NCI-H1105 (cell line): Measurements from ENCODE around the gene KLHL21.
A peak's percentile ranks its signal among the peaks of the same experiment; 100 is the strongest.
"Not testable (repeated sequence)": the region's sequence is repeated elsewhere in the genome, so short reads cannot be mapped to it uniquely, and the experiment has no call there.

ENCODE experiments used
- DNase-seq: peaks from one replicate; lab custom pipeline; 2025; lab: John Stamatoyannopoulos, UW

KLHL21 gene

DNA sequence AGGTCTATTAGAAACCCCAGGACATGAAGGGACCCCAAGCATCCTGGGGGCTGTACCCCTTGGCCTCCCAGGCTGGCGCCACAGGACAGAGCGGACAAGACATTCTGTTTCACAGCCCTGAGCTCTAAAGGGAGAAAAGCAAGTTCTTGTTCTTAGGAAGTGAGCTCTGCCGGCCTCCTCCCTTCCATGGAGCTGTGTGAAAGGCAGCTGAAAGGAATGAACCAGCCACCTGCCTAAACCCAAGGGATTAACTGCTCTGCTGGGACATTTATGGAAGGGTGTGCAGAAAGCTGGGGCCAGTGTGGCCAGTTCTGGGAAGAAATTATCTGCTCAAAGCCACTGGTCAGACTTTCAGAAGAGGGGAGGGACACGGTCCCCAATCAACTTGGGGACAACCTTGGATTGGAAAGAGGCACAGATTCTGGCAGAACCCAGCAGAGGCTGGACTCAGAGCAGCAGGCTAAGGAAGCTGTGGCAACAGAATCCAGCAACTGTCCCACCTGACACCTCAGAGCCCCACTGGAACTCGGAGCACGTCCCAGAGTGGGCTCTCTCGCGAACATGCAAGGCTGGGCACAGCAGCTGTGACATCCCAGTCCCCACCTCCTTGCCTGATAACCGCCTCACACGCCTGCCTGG is 2.1 kb downstream of the KLHL21 start:
- DNase-seq = no peak

DNA sequence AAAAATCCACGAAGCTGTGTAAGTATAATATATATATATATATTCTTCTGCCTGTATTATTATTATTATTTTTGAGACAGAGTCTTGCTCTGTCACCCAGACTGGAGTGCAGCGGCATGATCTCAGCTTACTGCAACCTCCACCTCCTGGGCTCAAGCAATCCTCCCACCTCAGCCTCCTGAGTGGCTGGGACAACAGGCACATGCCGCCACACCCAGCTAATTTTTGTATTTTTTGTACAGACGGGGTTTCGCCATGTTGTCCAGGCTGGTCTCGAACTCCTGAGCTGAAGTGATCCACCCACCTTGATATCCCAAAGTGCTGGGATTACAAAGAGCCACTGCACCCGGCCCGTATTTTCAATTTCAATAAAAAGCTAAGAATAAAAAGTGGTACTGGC is 2.7 kb downstream of the KLHL21 start:
- DNase-seq = not testable (repeated sequence)

DNA sequence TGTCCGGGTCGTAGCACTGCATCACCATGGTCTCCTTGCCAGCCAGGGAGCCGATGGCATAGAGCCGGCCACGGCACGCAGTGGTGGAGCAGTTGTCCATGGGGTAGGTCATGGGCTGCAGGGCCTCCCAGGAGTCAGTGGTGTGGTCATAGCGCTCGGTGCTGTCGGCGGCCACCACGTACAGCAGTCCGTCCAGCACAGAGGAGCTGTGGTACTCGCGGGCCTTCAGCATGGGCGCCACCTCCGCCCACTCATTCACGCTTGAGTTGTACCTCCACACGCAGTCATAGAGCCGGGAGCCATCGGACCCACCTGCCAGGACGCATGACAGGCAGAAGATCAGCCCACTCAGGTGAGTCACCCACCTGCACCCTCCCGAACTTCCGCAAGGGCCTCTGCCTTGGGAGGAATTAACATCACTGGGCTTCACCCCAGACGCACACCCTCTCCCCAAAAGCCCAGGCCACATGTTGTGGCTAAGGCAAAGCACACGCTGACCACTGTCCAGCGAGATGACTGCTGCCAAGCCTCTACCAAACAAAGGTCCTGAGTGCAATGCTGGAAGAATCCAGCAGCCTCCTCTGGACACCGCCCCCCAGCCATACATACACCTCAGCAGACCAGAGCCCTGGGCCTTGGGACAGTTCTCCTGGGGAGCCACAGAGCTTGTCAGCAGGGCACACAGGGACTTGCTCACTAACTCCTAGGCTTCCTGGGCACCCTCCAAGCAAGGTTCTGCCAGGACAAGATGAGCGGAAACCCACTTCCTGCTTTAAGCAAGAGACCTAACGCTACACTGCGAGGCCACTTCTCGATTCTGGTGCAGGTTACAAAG is 3.3 kb downstream of the KLHL21 start:
- DNase-seq = no peak

DNA sequence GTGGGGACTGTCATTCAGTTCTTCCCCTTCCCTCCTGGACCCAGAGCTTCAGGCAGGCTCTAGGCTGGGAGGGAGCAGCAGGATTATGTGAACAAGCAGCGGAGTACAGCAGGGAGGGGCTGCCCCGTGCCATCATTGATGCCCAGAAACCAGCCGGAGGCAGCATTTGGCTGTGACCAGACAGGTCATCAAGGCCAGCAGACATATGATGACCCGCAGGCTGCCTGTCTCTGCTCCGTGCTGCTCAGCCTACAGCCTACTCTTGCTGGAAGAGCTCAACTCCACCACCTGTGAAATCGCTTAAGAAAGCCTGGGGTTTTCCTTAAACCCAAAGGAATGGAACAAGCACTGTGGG is 4.9 kb downstream of the KLHL21 start:
- no peak for DNase-seq

DNA sequence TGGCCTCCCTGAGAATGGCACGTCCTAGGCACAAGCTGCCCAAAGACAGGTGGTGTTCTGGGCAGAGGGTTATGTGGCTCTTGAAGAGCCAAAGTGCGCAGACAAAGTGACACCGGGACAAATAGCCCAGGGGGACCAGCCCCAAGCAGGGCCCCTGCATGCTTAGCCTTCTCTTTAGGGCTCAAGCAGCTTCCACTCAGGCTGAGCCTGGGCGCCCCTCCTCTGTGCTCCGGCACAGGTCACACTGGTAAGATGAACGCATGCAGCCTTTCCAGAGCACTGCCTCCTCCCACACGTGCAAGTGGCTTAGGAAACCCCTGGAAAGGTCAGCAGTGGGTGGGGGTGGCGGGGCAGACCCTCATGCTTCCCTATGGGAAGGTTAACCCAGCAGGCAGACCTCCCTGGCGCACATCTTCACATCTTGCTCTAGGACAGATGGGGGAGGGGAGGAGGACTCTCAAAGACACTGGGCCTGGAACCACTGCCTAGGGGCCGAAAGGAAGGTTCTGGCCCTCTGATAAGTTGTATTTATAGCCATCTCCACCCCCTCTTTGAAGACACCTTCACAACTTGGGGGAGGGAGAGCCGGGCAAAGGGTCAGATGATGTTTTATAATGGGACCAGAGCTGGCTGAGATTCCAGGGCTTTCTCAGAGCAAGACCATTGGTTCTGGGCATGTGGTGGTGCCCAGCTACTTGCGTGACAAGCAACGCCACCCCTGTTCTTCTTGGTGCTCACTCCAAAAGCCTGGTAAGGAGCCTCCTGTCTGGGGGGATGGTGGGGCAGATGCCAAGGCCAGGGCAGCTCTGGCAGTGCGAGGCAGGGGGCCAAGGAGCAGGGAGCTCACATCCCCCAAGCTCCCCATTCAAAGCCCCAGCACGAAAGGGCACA is 5.5 kb downstream of the KLHL21 start:
- no peak for DNase-seq

DNA sequence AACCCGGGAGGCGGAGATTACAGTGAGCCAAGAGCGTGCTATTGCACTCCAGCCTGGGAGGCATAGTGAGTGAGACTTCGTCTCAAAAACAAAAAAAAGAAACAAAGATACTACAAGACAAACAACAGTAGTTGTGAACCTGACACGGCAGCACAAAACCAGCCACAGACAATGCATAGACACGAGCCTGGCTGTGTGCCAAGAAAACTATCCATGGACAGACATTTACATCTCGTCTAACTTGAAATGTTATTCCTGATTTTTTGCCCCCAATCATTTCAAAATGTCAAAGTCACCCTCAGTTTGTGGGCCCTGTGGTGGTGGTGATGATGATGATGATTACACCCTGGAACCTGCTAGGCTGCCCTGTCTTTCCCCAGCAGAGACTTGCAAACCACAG is 6.3 kb downstream of the KLHL21 start:
- DNase-seq = no peak

DNA sequence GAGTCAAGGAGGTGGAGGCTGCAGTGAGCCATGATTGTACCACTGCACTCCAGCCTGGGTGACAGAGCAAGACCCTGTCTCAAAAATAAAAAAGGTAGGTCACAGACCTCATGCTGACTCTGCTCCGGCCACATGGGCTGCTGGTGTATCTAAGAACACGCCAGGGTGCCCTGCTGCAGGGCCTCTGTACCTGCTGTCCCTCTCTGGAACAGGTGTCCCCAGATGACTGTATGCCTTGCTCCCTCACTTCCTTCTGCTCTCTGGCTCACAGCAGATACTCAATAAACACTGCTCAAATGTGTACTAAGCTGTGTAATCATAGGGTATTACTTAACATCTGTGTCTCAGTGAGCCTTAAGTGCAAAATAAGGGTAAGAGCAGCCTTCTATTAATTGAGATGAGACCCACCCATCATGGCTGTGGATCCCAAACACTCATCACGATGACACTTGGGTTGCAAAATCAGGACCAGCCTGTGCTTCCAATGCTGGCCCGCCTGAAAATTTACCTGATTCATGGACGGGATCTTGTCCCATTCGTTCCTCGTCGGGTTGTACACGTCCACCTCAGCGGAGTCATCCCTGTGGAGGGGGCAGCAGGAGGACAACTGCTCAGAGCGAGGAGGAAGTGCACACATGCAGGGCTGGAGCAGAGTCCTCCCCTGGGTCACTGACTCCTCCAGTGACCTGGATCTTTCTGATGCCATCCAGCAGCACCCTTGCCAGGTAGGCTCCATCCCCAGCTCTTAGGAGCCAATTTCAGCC is 7.5 kb downstream of the KLHL21 start:
- no peak for DNase-seq

DNA sequence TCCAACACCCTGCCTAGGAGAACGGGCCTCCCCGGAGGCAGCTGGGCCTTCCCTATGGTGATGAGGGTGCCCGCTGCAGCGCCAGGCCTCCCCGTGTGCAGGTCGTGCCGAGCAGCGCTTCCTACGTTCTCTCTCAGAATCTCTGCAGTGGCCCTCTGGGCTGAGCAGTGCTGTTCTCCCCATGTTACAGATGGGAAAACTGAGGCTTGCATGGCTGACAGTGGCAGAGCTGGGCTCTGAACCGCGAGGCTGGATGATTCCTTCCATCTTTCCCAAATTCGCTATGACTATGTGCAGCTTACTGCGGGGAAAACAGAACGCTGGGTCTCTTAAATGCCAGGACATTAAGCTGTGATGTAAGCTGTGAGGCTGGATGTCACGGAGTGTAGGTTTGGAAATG is 8.9 kb downstream of the KLHL21 start:
- no peak for DNase-seq

DNA sequence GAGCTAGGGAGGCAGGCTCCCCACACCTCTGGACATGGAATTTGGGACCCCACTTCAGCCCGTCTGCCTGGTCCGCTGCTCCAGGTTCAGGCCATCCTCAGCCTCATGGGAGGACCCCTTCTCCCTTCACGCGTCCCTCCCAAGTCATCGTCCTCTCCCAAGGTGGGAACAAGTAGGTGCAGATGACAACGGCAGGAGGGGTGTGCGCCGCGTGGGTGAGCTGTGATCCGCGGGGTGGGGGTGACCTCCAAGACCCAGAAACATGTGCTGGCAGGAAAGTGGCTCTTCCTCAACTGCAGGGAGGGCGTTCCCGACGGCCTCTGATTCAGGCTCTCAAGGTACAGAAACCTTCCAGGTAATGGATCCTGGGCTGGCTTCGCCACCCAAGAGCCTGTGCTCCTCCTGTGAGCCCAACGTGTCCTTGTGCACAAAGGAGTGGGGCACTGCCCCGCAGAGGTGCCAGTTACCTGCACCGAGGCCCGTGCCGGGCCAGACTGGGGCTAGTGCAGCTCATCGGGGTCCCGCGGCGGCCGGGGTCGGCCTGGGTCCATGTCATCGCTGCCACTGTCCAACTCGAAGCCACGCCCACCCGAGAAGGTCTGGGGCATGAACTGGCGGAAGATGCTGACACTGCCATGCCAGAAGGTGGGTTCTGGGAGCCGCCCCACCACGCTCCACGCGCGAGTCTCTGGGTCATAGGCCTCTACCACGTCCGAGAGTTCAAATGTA is 9.6 kb downstream of the KLHL21 start:
- DNase-seq = no peak

DNA sequence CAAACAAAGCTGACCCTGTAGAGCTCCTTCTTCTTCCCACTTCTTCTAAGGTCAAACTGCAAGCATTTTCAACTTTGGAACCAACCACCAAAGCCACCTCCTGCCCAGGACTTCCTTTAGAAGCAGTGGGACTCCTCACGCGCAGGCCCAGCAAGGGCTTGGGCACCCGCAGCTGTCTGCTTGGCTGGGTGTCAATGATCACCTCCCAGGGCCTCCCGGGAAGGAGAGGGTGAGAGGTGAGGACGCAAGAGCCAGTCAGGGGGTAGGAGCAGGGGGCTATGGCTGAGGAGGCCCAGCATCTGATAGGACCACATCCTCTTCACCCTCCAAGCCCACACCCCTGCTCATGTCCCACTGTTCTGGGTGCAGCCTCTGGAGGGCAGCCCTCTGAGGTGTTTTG is 10.2 kb downstream of the KLHL21 start:
- DNase-seq = no peak

DNA sequence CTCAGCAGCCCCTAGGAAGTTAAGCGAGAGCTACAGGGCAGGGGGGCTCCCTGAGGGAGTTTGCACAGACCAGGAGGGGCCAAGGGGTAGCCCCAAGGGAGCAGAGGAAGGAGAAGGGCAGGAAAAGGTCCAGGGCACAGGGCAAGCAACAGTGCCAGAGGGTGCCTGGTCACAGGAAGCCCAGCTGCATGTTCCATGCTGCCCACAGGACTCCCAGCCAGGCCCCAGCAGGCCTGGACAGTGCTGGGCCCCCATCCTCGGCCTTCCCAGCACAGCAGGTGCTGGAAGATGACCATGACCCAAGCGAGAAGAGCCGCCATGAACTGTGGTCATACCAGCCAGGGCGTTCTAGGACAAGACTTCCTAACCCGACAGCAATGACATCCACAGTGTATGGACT is 11.0 kb downstream of the KLHL21 start:
- DNase-seq = no peak

DNA sequence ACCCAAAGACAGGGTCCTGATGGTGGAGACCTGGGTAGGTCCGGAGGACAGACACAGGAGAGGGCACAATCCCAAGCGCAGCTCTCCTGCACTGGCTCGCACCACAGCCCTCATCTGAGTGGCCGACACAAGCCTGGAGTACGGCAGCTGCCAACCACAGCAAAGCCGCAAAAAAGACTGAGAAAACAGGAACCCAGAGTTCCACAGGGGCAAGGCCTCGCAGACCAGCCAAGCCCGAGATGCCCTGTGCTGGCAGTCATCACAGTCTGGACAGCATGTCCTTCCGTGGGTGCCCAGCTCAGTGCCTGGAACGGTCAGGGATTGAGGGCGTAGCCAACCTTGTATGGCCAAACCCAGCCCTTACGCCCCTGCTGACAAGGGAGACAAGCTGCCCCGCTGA is 11.4 kb downstream of the KLHL21 start:
- DNase-seq = no peak

DNA sequence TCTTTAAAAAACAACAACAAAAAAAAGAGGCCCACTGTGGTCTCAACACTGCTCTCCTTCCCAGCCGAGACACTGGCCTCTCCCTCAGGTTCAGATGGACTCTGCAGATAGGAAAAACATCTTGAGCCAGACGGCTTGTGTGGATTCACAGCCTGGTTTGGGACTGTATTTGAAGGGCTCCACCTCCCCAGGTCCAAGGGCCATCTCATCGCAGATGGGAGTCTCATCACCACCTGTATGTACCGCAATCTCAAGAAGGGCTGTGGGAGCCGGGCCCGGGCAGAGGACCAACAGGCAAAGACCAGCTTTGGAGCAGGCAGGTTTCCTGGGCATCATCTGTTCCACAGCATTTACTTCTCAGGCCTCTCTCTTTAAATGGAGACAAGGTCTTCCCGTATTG is 12.6 kb downstream of the KLHL21 start:
- no peak for DNase-seq

DNA sequence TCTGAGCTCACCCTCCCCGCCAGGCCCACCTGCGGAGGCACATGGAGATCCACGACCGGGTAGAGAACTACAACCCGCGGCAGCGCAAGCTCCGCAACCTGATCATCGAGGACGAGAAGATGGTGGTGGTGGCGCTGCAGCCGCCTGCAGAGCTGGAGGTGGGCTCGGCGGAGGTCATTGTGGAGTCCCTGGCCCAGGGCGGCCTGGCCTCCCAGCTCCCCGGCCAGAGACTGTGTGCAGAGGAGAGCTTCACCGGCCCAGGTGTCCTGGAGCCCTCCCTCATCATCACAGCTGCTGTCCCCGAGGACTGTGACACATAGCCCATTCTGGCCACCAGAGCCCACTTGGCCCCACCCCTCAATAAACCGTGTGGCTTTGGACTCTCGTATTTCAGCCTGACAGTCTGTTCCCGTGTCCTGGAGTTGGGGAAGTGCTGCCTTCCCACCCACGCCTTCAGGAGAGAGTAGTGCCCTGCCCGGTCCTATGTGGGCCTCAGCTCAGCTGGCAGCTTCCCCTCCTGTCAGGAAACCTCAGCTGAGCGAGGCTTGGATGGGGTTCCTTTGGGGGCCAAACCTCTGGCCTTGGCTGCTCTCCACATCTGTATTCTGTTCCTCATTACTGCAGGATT is 13.7 kb downstream of the KLHL21 start:
- no peak for DNase-seq

DNA sequence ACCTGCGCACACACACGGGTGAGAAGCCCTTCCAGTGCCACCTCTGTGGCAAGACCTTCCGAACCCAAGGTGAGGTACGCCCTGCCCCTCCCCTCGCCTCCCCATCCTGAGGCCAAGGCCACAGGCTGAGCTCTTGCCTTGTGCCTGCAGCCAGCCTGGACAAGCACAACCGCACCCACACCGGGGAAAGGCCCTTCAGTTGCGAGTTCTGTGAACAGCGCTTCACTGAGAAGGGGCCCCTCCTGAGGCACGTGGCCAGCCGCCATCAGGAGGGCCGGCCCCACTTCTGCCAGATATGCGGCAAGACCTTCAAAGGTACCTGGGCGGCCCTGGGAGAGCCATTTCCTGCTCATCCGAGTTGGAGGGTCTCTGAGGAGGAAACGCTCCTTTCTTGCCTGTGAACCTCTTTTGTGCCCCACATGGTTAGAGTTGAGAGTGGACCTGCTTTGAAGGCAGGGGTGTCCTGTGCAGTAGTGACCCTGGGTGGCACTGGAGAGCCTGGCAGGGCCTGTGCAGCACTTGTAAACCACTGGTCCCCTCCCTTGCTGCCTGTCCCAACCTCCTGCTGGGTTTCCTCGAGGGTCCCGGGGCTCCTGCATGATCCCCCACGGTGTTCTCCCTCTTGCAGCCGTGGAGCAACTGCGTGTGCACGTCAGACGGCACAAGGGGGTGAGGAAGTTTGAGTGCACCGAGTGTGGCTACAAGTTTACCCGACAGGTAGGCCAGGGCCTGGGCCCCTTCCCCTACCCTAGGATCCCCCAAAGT is 14.4 kb downstream of the KLHL21 start:
- no peak for DNase-seq

DNA sequence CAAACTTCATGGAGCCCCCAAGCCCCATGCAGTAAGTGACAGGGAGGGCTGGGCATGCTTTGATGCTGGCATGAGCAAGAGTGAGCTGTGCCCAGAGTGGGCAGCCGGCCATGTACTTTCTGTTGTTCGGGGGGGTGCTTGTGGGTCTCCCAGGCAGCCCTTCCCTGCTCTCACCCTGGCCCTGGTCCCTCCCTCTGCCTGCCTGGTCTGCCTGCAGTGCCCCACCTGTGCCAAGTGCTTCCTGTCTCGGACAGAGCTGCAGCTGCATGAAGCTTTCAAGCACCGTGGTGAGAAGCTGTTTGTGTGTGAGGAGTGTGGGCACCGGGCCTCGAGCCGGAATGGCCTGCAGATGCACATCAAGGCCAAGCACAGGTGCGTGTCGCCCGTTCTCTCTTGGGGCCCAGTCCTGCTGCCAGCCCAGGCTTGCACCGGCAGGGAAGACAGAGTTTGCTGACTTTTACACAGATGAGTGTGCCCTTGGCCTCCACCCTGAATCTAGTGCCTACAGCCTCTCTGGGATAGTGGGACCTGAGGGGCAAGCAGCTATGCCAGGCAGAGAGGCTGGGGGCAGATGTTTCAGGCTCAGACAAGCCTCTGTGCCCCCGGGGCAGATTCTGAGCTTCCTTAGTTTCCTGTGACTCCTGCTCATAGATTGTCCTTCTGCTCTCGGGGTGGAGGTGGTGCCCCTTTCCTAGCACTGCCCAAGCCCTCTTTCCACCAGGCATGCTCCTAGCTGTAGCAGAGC is 15.2 kb downstream of the KLHL21 start:
- DNase-seq = peak; percentile 68

DNA sequence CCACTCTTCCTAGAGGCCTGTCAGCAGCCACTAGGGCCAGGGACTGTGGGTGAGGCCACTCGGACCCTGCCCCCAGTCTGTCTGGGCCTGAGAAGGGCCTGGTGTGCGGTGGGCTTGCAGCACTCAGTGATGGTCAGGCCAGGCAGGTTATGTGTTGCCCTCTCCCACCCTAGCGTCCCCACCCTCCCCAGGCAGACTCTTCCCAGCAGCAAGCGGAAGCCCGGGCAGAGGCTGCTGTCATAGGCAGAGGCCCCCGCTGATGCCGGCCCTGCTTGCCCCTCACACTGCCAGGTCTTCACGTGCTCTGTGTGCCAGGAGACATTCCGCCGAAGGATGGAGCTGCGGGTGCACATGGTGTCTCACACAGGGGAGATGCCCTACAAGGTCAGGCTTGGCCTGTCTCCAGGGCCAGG is 16.3 kb downstream of the KLHL21 start:
- DNase-seq = no peak

DNA sequence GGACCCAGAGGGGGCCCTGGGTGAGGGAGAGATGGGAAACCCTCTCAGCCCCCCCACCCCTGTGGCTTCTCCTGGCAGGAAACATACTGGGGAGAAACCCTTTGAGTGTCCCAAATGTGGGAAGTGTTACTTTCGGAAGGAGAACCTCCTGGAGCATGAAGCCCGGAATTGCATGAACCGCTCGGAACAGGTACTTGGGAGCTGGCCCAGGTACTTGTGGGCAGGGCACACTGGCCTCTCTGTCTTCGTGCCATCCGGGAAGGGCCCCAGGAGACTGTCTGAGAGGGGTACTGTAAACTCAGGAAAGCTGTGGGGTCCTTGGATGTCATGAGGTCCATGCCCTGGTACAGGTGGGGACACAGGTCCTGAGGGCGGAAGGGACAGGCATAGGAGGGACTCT is 16.8 kb downstream of the KLHL21 start:
- DNase-seq = no peak

DNA sequence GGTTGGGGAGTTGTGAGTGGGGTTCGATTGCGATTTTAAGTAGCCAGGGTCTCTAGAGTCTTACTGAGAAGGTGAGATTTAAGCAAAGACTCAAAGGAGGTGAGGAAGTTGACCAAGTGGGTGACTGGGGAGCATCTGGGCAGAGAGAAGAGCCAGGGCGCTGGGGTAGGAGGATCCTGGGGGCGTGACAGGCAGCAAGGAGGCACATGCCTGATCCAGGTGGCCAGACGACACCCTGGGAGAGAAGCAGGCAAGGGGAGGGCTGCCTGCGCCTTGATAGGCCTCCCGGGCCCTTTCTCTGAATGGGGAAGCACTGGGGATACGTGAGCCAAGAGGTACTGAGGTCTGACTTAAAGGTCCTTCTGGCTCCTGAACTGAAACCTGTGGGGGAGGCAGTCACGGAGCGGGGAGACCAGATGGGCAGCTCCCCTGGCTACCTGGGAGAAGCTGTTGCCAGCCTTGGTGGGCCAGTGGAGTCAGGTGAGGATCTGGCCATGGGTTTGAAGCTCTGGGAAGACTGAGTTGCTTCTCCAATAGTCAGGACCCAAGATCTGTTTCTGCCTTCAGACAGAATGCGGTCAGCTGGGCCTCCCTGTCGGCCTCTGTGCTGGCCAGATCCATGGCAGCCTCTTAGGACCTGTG is 17.5 kb downstream of the KLHL21 start:
- DNase-seq = no peak
